ENCODE results near the gene KCNJ4.
"Not testable (repeated sequence)": the region's sequence is repeated elsewhere in the genome, so short reads cannot be mapped to it uniquely, and the experiment has no call there.

The KCNJ4 gene

DNA sequence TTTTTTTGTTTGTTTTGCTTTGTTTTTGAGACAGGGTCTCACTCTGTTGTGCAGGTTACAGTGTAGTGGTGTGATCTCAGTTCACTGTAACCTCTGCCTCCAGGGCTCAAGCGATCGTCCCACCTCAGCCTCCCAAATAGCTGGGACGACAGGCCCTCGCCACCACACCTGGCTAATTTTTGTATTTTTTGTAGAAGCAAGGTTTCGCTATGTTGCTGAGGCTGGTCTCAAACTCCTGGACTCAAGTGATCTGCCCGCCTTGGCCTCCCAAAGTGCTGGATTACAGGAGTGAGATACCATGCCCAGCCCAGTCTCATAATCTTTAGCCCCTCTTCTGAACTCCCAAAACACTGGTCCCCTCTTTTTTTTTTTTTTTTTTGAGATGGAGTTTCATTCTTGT is 50.6 kb downstream of the KCNJ4 start:
- DNase-seq: no peak

DNA sequence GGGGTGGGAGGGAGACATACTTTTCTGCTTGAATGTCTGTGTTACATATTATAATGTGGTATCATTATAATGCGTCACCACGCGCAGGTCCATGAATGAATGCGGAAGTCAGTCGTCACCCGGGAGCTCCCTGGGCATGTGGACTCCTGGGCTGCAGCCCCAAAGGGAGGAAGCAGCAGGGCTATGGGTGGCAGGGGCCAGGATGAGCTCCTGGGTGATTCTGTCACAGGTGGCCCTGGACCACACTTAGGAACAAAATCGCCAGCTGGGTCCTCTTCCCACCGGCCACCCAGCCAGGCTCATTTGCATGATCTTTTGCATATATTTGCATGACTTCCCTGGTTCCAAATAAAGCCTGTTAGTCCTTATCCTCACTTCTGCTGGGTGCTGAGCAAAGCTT is 51.2 kb downstream of the KCNJ4 start:
- no peak for DNase-seq

DNA sequence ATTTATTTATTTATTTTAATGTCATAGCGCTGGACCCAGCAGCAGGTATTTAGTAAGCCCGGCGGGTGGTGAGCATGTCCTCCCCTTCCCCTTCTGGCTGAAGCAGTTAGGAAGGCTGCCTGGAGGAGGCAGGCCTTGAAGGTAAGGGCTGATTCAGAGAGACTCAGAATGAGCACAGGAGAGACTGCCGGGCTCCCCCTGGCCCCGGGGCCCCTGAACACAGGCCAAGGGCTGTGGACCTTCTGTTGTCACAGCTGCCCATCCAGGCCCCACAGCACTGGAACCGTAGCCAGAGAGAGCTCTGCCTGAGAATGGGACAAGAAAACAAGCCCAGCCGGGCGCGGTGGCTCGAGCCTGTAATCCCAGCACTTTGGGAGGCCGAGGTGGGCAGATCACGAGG is 52.8 kb downstream of the KCNJ4 start:
- DNase-seq: no peak

DNA sequence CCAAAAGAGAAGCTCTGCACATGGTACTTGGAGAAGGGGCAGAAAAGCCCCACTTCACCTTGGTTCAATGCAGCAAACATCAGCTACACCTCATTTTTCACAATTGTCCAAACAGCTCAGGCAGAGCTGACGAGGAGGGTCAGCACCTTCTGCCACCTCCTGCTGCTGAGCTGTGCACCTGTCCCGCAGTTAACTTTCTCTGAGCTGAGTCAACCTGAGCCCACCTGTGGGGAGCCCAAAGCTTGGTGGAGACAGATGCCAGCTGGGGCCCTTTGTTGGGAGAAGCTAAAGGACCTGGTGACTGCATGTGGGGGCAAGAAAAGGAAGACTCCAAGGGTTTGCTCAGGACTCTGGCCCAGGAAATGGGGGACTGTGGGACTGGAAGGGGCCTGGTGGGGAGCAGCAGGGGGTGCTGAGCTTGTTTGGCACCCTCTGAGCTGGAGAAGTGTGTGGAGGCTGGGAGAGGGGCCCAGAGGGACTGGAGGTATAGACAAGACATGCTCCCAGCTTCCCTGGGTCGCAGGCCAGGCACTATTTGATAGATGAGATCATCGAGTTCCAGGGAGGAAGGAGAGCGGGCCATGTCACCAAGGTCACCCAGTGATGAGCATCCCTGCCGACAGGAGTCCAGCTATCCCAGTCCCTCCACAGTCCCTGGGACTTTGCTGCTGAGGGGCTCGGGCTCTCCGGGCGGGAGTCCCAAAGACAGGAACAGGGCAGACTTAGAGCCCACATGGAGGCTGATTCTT is 53.5 kb downstream of the KCNJ4 start:
- no peak for DNase-seq

DNA sequence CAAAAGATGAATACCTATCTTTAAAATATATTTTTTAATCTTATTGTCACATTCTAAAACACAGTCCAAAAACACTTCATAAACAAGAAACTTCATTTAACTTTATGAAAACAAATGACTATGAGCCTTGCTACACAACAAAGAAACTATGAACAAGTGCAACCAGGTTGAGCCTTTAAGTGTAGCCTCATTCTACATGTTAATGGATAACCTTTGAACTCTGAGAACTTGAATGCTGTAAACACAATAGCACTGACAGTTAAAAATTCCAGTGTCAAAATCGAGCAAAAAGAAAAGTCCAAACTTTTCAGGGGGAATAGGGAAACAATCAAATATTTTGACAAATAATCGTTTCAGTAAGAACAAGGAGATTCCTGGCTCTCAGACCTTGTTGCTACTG is 54.7 kb downstream of the KCNJ4 start:
- not testable (repeated sequence) for DNase-seq

DNA sequence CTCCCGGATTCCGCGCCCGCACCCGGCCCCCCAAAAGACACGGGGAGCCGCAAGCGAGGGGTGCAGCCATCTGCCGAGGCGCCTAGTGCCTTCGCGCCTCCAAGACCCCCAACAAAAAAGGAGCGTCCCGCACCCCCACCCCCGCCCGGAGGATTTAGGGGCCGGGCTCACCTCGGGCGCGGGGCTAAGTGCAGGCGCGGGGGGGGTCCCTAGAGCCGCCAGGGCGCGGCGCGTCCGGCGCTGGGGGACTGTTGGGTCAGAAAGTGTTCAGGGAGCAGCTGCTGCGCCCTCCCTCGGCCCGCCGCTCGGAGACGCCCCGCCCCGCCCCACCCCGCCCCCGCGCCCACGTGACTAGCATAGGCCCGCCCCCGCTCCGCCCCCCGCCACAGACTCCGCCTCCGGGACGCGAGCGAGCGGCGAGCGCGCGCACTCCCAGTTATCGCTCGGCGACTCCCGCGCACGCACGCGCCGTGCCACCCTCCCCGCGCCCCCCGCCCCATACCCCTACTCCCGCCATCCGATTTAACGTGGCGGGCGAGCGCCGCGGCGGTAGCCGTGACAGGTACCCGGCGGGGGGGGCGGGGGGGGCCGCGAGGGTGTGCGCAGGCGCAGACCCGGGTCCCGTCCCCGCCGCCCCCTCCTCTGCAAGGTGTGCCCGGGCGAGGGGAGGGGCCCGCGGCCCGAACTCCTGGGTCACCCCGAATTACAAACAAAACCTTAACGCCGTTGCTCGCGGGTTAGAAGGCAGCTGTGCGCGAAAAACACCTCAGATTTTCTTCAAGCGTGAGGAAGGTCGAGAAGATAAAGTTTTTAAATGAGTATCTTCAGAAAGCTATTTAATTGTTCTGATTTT is 56.2 kb downstream of the KCNJ4 start:
- peak; percentile 65 for DNase-seq

DNA sequence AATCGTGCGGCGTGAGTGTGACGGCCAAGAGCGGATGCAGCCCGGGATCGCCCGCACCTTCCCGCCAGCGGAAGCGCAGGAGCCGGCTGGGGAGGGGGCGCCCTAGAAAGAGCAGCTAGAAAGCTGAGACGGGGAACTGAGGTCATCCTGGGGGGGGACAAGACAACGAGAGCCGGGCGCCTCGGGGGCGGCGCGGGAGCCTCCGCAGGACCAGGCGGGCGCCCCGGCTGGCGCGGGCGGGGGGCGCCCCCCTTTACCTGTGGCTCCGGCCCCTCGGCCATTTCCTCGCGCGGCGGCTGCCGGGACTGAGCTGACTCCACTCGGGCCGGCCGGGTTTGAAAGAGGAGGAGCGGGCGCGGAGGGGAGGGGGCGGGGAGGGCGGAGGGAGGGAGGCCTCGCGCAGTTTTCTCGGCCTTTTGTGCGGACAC is 56.8 kb downstream of the KCNJ4 start:
- peak; percentile 1 for DNase-seq

DNA sequence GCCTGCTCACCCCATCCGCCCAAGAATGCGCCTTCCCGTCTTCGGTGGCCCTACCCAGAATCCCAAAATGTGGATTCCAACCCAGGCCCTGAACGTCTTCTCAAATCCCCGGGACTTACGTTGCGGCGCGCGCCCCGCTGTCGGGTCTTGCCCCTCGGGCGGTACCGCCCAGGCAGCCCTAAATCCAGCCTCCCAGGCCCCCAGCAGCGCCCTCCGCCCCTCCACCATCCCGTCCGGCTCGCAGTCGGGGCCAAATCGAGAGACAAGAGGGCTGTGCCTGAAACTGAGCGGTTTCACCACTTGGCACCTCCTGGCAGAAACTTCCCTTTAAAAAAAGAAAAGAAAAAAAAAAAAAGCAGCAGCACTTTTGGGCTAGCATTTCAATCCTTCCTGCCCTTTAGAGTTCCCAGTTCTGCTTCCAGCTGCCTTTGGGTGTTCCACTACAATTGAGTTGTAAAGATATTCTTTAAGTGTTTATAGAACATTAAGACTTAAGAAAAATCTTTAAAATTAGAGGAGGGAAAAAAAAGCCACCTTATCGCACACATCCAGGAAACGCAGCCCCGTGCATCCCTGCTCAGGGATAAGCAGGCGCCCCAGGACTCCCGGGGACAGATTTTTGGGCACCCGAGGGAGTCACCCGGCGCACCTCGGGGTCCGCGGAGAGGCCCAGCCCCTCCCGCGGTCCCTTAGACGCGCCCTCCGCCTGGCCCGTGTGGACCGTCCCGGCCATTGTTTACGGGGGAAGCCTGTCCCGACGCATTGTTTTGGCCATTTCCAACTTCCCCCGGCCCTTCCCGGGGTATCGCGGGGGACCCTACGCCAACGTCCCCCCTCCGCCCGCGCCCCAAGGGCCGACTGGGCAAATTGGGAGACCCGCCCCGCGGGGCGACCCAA is 57.6 kb downstream of the KCNJ4 start:
- DNase-seq: no peak

DNA sequence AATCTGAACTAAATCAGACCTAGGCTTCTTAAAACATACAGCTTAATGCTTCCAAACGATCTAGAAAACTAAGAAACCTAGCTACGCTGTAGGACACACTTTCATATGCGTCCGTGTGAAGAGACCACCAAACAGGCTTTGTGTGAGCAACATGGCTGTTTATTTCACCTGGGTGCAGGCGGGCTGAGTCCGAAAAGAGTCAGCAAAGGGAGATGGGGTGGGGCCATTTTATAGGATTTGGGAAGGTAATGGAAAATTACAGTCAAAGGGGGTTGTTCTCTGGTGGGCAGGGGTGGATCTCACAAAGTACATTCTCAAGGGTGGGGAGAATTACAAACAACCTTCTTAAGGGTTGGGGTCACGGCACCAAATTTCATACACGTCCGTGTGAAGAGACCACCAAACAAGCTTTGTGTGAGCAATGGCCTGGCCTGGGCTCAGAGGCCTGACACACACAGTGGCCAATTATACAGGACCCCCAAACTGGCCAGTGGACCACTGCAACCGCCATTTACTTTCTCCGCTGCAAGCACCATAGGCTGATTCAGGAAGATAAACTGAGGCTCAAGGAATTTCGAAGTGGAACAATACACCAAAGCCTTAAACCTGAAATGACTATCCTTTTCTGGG is 58.4 kb downstream of the KCNJ4 start:
- DNase-seq: not testable (repeated sequence)

DNA sequence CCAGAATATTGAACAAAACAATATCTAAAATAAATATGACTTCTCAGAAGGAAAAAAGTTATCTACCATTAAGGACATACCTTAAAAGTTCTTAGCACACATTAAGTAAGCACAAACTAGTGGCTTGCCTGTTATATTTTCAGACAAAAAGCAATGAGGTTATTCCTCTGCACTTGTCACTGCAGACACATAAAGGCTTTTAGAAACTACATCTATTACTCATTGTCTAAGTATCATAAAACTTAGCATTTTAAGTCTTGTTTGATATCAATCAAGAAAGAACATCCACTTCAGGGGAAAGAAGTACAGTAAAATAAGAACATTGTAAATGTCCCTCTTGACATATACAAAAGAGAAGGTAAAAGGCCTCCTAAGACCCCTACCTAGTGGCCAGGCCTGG is 59.1 kb downstream of the KCNJ4 start:
- DNase-seq: not testable (repeated sequence)

DNA sequence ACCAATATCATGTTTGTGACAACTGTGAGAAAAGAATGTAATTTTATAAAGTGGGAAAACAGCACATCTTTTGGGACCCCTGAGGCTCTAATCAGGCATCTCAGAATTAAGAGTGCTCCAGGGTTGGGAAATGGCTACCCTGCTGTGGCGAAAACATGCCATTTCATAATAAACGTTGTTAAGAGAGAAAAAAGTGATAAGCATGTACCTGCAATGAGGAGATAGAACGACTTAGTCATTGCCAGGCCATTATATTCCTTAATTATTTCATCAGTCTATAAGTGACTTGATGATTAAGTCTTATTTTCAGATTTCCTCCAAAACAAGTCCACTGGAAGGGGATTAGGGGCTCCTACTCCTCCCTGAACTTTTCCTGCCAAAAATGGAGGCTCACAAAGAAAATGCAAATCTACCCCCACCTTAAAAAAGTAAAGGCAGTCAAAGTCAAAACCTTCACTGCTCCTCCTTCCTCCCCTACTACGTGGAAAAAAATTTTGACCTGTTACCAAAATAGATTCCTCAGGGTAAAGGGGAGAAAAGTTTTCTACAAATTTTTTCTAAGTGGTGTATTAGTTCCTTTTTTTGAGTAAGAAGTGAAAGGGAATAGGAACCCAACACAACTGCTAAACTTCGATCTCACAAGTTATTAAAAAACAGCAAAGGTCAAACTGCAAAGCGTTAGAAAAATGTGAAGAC is 59.9 kb downstream of the KCNJ4 start:
- not testable (repeated sequence) for DNase-seq

DNA sequence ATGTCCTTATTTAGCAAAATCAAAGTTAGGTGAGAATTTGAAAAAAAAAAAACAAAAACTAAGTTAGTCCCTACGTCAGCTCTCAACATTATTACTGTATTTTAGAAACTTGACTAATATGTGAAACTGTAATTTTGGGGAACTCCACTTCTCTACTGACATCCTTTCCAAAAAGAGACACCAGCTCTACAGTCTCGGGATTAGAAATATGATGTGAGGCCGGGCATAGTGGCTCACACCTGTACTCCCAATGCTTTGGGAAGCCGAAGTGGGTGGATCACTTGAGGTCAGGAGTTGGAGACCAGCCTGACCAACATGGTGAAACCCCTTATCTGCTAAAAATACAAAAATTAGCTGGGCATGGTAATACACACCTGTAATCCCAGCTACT is 65.6 kb downstream of the KCNJ4 start:
- DNase-seq: not testable (repeated sequence)

DNA sequence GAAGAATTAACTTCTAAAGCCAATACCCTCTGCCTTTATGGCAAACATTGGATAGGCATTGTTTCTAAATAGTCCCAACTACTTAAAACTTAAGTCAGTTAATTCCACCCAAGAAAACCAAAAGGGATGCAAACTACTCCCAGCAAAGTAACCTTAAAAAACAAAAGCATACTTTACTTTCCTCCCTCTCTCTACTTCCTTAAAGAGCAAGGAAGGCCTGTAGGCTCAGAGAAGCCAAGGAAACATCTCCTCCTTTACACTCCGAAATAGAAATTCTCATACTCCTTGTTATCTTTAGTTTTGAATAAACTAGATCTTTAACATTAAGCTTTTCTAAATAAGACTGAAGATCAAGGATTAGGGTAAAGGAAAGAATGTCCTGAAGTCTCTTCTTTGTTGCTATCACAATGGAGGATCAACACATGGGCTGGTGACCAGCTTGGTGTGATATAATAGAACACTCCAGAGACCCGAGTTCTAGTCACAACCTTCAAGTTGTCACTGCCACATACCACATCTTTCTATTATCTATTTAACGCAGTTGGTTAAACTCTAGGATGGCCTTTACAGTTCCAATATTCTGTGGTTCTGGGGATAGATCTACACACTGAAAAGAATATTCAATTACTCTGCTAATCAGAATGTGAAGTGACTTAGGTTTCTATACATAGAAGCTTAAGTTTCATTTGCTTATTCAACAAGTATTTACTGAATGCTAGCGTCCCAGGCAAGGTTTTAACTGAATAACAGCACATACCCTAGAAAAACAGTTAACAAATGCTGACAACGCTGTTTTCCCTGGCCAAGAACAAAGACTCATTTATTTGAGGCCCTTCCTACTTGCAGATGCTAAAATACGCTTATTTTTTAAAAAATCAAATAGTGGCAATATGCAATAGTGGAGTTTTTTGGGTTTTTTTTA is 66.2 kb downstream of the KCNJ4 start:
- not testable (repeated sequence) for DNase-seq

DNA sequence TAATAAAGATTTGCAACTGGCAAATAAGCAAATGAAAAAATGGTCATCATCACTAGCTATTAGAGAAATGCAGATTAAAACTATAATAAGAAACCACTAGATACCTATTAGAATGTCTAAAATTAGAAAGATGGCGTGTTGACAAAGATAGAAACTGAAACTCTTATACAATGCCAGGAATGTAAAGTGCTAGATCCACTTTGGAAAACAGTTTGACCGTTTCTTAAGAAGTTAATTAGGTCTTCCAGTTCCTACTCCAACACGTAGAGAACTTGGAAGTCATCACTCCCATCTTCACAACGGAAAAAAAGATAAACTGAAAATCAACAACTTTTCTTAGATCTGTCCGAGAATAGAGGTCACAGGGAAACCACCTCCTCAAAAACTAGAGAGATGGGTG is 68.1 kb downstream of the KCNJ4 start:
- DNase-seq: not testable (repeated sequence)

DNA sequence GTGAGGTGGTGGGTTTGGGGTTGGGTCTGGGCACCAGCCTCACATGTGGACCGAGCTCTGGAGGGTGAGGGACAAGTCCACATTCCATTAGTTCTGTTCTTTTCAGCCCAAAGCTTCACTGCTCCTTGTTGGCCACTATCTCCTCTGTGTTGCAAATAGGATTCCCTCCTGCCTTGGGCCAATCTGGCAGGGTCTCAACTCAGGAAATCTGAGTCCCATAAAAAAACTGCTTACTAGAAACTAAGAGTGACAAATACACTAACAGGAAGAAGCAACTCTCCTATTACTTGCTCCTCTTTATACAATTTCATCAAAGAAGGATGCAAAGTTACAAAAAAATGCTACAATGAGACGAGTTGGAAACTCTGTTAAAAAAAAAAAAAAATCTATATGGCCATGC is 71.6 kb downstream of the KCNJ4 start:
- DNase-seq: no peak

DNA sequence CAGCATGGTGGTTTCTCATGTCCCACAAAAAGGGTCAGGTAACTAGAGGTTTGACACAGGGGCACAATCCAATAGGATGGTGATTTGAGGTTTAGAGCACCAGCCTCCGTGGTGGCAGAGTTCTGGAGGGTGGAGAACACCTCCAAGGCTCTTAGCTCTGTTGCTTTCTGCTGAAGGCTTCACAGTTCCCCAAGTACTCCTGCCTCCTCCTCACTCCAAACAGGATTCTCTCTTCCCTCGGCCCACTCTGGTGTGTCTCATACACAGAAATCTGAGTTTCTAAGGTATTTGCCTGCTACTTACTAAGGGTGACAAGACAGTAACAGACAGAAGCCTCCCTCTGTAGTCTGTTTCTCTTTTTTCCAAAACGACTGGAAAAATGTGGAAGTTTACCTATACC is 73.6 kb downstream of the KCNJ4 start:
- not testable (repeated sequence) for DNase-seq
